Endothelial cell of umbilical vein (primary cell): Measurements from ENCODE around the gene JAG2. TPM values are rescaled to one million over a fixed set of nuclear protein-coding genes. Genes with fewer than 3 reads are reported as not detected.

Source experiments
- BruUV-seq: library from RNA; stranded (reverse); fragments of 400-500 nt; replicated peaks from 2 replicates; lab custom pipeline; 2021; lab: Mats Ljungman, UMichigan
- CTCF ChIA-PET: fragments of 300-600, 350-600 bp; sonication (Branson Sonifier 250); formaldehyde crosslinking; loops from one replicate; lab custom pipeline; 2021; ENCODE audit warnings: antibody characterized with exemption, inconsistent platforms; lab: Charles Lee
- POLR2A ChIA-PET: fragments of 300-600, 350-600 bp; sonication (Branson Sonifier 250); formaldehyde crosslinking; loops from one replicate; lab custom pipeline; 2021; ENCODE audit warnings: antibody characterized with exemption, inconsistent platforms; lab: Charles Lee
- DNase-seq: peaks from one replicate; pipeline ENCODE4 v3.0.0-alpha.2; 2011; ENCODE audit warnings: low read depth, low spot score
- FAIRE-seq: peaks from 2 replicates; lab custom pipeline; 2011; peaks lifted over from hg19 to GRCh38; lab: Jason Lieb, UNC
- H2AFZ ChIP-seq: 2 replicates; pipeline ENCODE4 v1.6.0; 2012; ENCODE audit warnings: low read depth, low read length, control low read depth, inconsistent platforms
- H3K27ac ChIP-seq: 2 replicates; pipeline ENCODE4 v1.5.1; 2011; ENCODE audit warnings: low read depth, mild to moderate bottlenecking, control low read depth, low read length, moderate library complexity; ENCODE audit not compliant: insufficient read depth
- H3K27me3 ChIP-seq, 2 experiments: 2 replicates each; pipeline versions ENCODE4 v1.6.0 to v1.6.1; 2011; ENCODE audit warnings: low read length in 2 of 2, mixed read lengths in 1 of 2; ENCODE audit not compliant: control insufficient read depth in 2 of 2, insufficient read depth in 2 of 2
- H3K36me3 ChIP-seq, 2 experiments: 2 replicates in 1 of 2; 3 replicates in 1 of 2; pipeline ENCODE4 v1.5.1; 2011; ENCODE audit warnings: low read length in 2 of 2, mild to moderate bottlenecking in 1 of 2, moderate library complexity in 1 of 2; ENCODE audit not compliant: control insufficient read depth in 2 of 2, insufficient read depth in 2 of 2; ENCODE audit errors: extremely low read depth in 1 of 2
- H3K4me1 ChIP-seq: 3 replicates; pipeline ENCODE4 v1.5.1; 2011; ENCODE audit warnings: mild to moderate bottlenecking, low read length; ENCODE audit not compliant: control insufficient read depth, insufficient read depth; ENCODE audit errors: extremely low read depth
- H3K4me2 ChIP-seq: 2 replicates; pipeline ENCODE4 v1.6.1; 2011; ENCODE audit warnings: low read length, control low read depth, mixed read lengths; ENCODE audit not compliant: insufficient read depth
- H3K4me3 ChIP-seq, 3 experiments: fragments of 200-600 bp in 1 of 3; sonication (generic), shearing (Covaris generic) in 1 of 3; replicated peaks in 1 of 3; 2 replicates each; pipeline ENCODE4 v1.5.1; 2011 to 2016; ENCODE audit warnings: control low read depth in 3 of 3, low read length in 3 of 3, mild to moderate bottlenecking in 2 of 3, inconsistent platforms in 1 of 3, low read depth in 1 of 3, moderate library complexity in 1 of 3; ENCODE audit not compliant: insufficient read depth in 1 of 3
- H3K79me2 ChIP-seq: 2 replicates; pipeline ENCODE4 v1.6.0; 2012; ENCODE audit warnings: low read length, inconsistent platforms; ENCODE audit not compliant: control insufficient read depth, insufficient read depth
- H3K9ac ChIP-seq: replicated peaks from 2 replicates; pipeline ENCODE3; 2011; ENCODE audit warnings: low read length, control low read depth; ENCODE audit not compliant: insufficient read depth; ENCODE audit errors: extremely low read depth
- H3K9me1 ChIP-seq: replicated peaks from 3 replicates; pipeline ENCODE4 v1.6.0; 2011; ENCODE audit warnings: mild to moderate bottlenecking, low read length; ENCODE audit not compliant: control insufficient read depth, insufficient read depth; ENCODE audit errors: extremely low read depth
- H3K9me3 ChIP-seq: replicated peaks from 2 replicates; pipeline ENCODE4 v1.5.1; 2012; ENCODE audit warnings: low read length, inconsistent platforms; ENCODE audit not compliant: control insufficient read depth, insufficient read depth
- H4K20me1 ChIP-seq: replicated peaks from 2 replicates; pipeline ENCODE3; 2011; ENCODE audit warnings: mild to moderate bottlenecking, low read length; ENCODE audit not compliant: control insufficient read depth, insufficient read depth; ENCODE audit errors: extremely low read depth
- CTCF ChIP-seq, 2 donors: IDR thresholded peaks; 1 replicate in 1 of 2; 2 replicates in 1 of 2; pipeline ENCODE4 v1.5.1; 2011; ENCODE audit warnings: low read length in 2 of 2, mild to moderate bottlenecking in 2 of 2, moderate library complexity in 2 of 2, control low read depth in 1 of 2, inconsistent platforms in 1 of 2, low read depth in 1 of 2; ENCODE audit not compliant: insufficient read depth in 1 of 2; ENCODE audit errors: extremely low read depth in 1 of 2
- EZH2 ChIP-seq: IDR thresholded peaks from 2 replicates; pipeline ENCODE4 v1.6.1; 2012; ENCODE audit warnings: borderline replicate concordance, low read depth, mild to moderate bottlenecking, moderate library complexity, low read length, inconsistent platforms; ENCODE audit not compliant: severe bottlenecking
- GATA2 ChIP-seq: IDR thresholded peaks from 2 replicates; pipeline ENCODE4 v1.7.0; 2011; ENCODE audit warnings: low read depth, mild to moderate bottlenecking, moderate library complexity, mixed read lengths, low read length; ENCODE audit not compliant: insufficient read length, insufficient read depth
- JUN ChIP-seq: IDR thresholded peaks from 2 replicates; pipeline ENCODE4 v1.6.1; 2011; ENCODE audit warnings: borderline replicate concordance, low read depth; ENCODE audit not compliant: insufficient read length, insufficient read depth
- MAX ChIP-seq: IDR thresholded peaks from 2 replicates; pipeline ENCODE4 v1.6.1; 2011; ENCODE audit not compliant: insufficient read depth, insufficient read length
- MYC ChIP-seq: IDR thresholded peaks from one replicate; pipeline ENCODE4 v1.6.1; 2011; ENCODE audit warnings: mild to moderate bottlenecking, low read depth, low read length
- POLR2A ChIP-seq: IDR thresholded peaks from 2 replicates; pipeline ENCODE4 v1.6.1; 2012; ENCODE audit warnings: low read depth, mild to moderate bottlenecking, control low read depth, low read length
- POLR2AphosphoS5 ChIP-seq: IDR thresholded peaks from 2 replicates; pipeline ENCODE4 v1.6.1; 2012; ENCODE audit warnings: low read depth, mild to moderate bottlenecking, control low read depth, low read length, moderate library complexity; ENCODE audit not compliant: insufficient read depth
- dilution Hi-C: fragments of 300-500 bp; cut with MboI; formaldehyde crosslinking; loops from one replicate; pipeline ENCODE4 v1.15.0; 2019; ENCODE audit warnings: low sequenced_read_pairs; ENCODE audit not compliant: extremely low pct_ligation_motif_present
- intact Hi-C: fragments of 100-400 bp; cut with micrococcal nuclease; formaldehyde crosslinking; loops from one replicate; pipeline ENCODE4 v1.10.0; 2022
- polyA plus RNA-seq, 4 experiments: library from polyadenylated mRNA; depleted of rRNA in 3 of 4; stranded (reverse) in 3 of 4; unstranded in 1 of 4; fragments of >200 nt; gene quantifications; 2 replicates each; pipeline versions ENCODE4 v1.2.1 to v1.2.3, GENCODE V29; 2011 to 2012; ENCODE audit warnings: missing spikeins in 1 of 4
- total RNA-seq: library from RNA; stranded (reverse); gene quantifications from 2 replicates; pipeline ENCODE4 v1.2.3, GENCODE V29; 2021

Gene JAG2
- total and polyA plus RNA-seq, 2 donors (not counting 3 experiments of a cell fraction or from before 2014, with no cell fraction given): 105 to 128 TPM

GRCh38 chr14:105177082-105177481 is 8.5 kb upstream of the JAG2 start:
- CTCF ChIA-PET: interaction anchor here (0.9 to 1.4 kb wide), 2 partner anchors 9 to 87 kb away, joined by 3 read pairs; no protein-coding TSS in a partner anchor
- dilution Hi-C loops (no loop called here), intact Hi-C loops (no loop called here)
- no peak overlapping the region for H3K9ac ChIP-seq
- BruUV-seq: no TSS peak
- no peak overlapping the region for H2AFZ ChIP-seq
- no peak overlapping the region for H3K27ac ChIP-seq
- DNase-seq: no peak
- no peak overlapping the region for H3K4me3 ChIP-seq
- H3K27me3 ChIP-seq: no peaks in the 10 kb centered on the region
- H3K9me1 ChIP-seq: no peaks in the 10 kb centered on the region
- TF ChIP-seq POLR2A: no peak
- TF ChIP-seq CTCF (IDR thresholded peaks at IDR 0.05; ENCODE audit: extremely low read depth in 1 of 2, insufficient read depth in 1 of 2, low read depth in 1 of 2, low read length in 2 of 2): no peak
- TF ChIP-seq EZH2: no peak
- no peak for TF ChIP-seq MAX
- no peak for TF ChIP-seq JUN
- H3K4me1 ChIP-seq: peaks cover 42% of the 10 kb centered on the region
- POLR2A ChIA-PET: no interaction called here
- no peaks in the 10 kb centered on the region for H3K36me3 ChIP-seq
- FAIRE-seq: no peak
- H3K79me2 ChIP-seq: no peaks in the 10 kb centered on the region
- no peaks in the 10 kb centered on the region for H4K20me1 ChIP-seq
- no peak overlapping the region for H3K4me2 ChIP-seq
- H3K9me3 ChIP-seq: no peaks in the 10 kb centered on the region

- Histone ChIP-seq H3K27ac (peak overlapping the region; percentile 76), H3K9me3 (no peaks in the 10 kb centered on the region), H3K27me3 (no peaks in the 10 kb centered on the region), H3K9me1 (no peaks in the 10 kb centered on the region), H3K4me2 (no peak overlapping the region), H3K4me1 (peaks cover 42% of the 10 kb centered on the region), H4K20me1 (no peaks in the 10 kb centered on the region), H3K4me3 (no peak overlapping the region), H3K36me3 (no peaks in the 10 kb centered on the region), H3K9ac (no peak overlapping the region), H2AFZ (no peak overlapping the region), H3K79me2 (no peaks in the 10 kb centered on the region)
- FAIRE-seq: no peak
- POLR2A ChIA-PET: no interaction called here
- TF ChIP-seq GATA2 (no peak), MYC (no peak), JUN (no peak), POLR2AphosphoS5 (no peak), POLR2A (no peak)
- no TSS peak for BruUV-seq
- intact Hi-C loops (no loop called here), dilution Hi-C loops (no loop called here)
- no peak for DNase-seq
- CTCF ChIA-PET: interaction anchor here (0.9 to 1.4 kb wide), 5 partner anchors 8 to 175 kb away, joined by 3 to 6 read pairs (median 3); no protein-coding TSS in a partner anchor
Measured at GRCh38 chr14:105176513-105176912, 7.9 kb upstream of the JAG2 start.
